HAP-1 (cell line): Measurements from ENCODE around the gene XRCC5.

Source experiments
- DNase-seq, 2 experiments: peaks; one replicate each; pipeline ENCODE4 v3.0.0-alpha.2; 2016 to 2020; ENCODE audit warnings: low spot score in 2 of 2
- H3K27me3 ChIP-seq: fragments of 250-450 bp; sonication (Bioruptor Pico); 2 replicates; pipeline ENCODE4 v1.5.1; 2020; ENCODE audit warnings: low read depth, mild to moderate bottlenecking, moderate library complexity
- H3K36me3 ChIP-seq: fragments of 250-450 bp; sonication (Bioruptor Pico); replicated peaks from 2 replicates; pipeline ENCODE4 v1.5.1; 2020; ENCODE audit warnings: mild to moderate bottlenecking
- H3K4me1 ChIP-seq: fragments of 250-450 bp; sonication (Bioruptor Pico); 2 replicates; pipeline ENCODE4 v1.5.1; 2020; ENCODE audit warnings: mild to moderate bottlenecking
- H3K4me3 ChIP-seq: fragments of 250-450 bp; sonication (Bioruptor Pico); 2 replicates; pipeline ENCODE4 v1.5.1; 2020; ENCODE audit warnings: mild to moderate bottlenecking, moderate library complexity
- H3K9me3 ChIP-seq: fragments of 250-450 bp; sonication (Bioruptor Pico); 2 replicates; pipeline ENCODE4 v1.5.1; 2020; ENCODE audit warnings: mild to moderate bottlenecking, moderate library complexity
- in situ Hi-C: fragments of 300-500 bp; cut with MboI; formaldehyde crosslinking; loops from 3 replicates; pipeline ENCODE4 v1.14.3; 2020; ENCODE audit warnings: low sequenced_read_pairs, inconsistent platforms, mixed read lengths

The XRCC5 gene

GRCh38 chr2:216103213-216103612 is 5.9 kb upstream of the XRCC5 start:
- no peak for DNase-seq
- H3K4me1 ChIP-seq: peaks cover 2% of the 10 kb centered on the region; the same call in 1 of the 2 replicates
- no peaks in the 10 kb centered on the region for H3K9me3 ChIP-seq
- no peaks in the 10 kb centered on the region for H3K27me3 ChIP-seq
- no peaks in the 10 kb centered on the region for H3K36me3 ChIP-seq
- H3K4me3 ChIP-seq: no peak overlapping the region
- in situ Hi-C loops: no loop called here

GRCh38 chr2:216104691-216105090 is 4.5 kb upstream of the XRCC5 start:
- in situ Hi-C loops: no loop called here
- Histone ChIP-seq H3K27me3 (no peaks in the 10 kb centered on the region), H3K9me3 (no peaks in the 10 kb centered on the region), H3K4me3 (no peak overlapping the region), H3K36me3 (no peaks in the 10 kb centered on the region), H3K4me1 (peaks cover 8% of the 10 kb centered on the region)
- DNase-seq: no peak

- no peak overlapping the region for H3K4me3 ChIP-seq
- H3K9me3 ChIP-seq: no peaks in the 10 kb centered on the region
- peaks cover 21% of the 10 kb centered on the region for H3K36me3 ChIP-seq
- H3K27me3 ChIP-seq: no peaks in the 10 kb centered on the region
- no peak for DNase-seq
- H3K4me1 ChIP-seq: peaks cover 17% of the 10 kb centered on the region
- in situ Hi-C loops: no loop called here
Observed at GRCh38 chr2:216107320-216107719, 1.8 kb upstream of the XRCC5 start.

GRCh38 chr2:216107760-216108159 is 1.4 kb upstream of the XRCC5 start:
- H3K4me1 ChIP-seq: peaks cover 17% of the 10 kb centered on the region
- H3K36me3 ChIP-seq: peaks cover 25% of the 10 kb centered on the region
- no peaks in the 10 kb centered on the region for H3K9me3 ChIP-seq
- DNase-seq: peak in 1 of 2 experiments; percentile 18
- no peak overlapping the region for H3K4me3 ChIP-seq
- in situ Hi-C loops: no loop called here
- no peaks in the 10 kb centered on the region for H3K27me3 ChIP-seq

- peaks cover 32% of the 10 kb centered on the region for H3K36me3 ChIP-seq
- peaks cover 17% of the 10 kb centered on the region for H3K4me1 ChIP-seq
- in situ Hi-C loops: no loop called here
- H3K4me3 ChIP-seq: peak overlapping the region; percentile 91
- peak; percentile 20 to 25 for DNase-seq
- no peaks in the 10 kb centered on the region for H3K9me3 ChIP-seq
- H3K27me3 ChIP-seq: no peaks in the 10 kb centered on the region
Observed at GRCh38 chr2:216108310-216108966, 710 bp upstream of the XRCC5 start.

- in situ Hi-C loops: no loop called here
- peaks cover 22% of the 10 kb centered on the region for H3K4me1 ChIP-seq
- peak in 1 of 2 experiments; percentile 49 for DNase-seq
- H3K4me3 ChIP-seq: peak overlapping the region; percentile 91
- no peaks in the 10 kb centered on the region for H3K27me3 ChIP-seq
- H3K9me3 ChIP-seq: no peaks in the 10 kb centered on the region
- H3K36me3 ChIP-seq: peaks cover 45% of the 10 kb centered on the region
Observed at GRCh38 chr2:216109962-216110614, 940 bp downstream of the XRCC5 start.

- peaks cover 28% of the 10 kb centered on the region for H3K4me1 ChIP-seq
Observed at GRCh38 chr2:216110620-216111019, 1.5 kb downstream of the XRCC5 start.

GRCh38 chr2:216111122-216111521 is 2.0 kb downstream of the XRCC5 start:
- Histone ChIP-seq H3K36me3 (peaks cover 55% of the 10 kb centered on the region), H3K9me3 (no peaks in the 10 kb centered on the region), H3K27me3 (no peaks in the 10 kb centered on the region), H3K4me3 (no peak overlapping the region), H3K4me1 (peaks cover 33% of the 10 kb centered on the region)
- in situ Hi-C loops: no loop called here
- no peak for DNase-seq

More at GRCh38 chr2:216110620-216111019, 1.5 kb downstream of the XRCC5 start:
- no peak for DNase-seq
- in situ Hi-C loops: no loop called here
- Histone ChIP-seq H3K4me3 (peak overlapping the region; percentile 91), H3K9me3 (no peaks in the 10 kb centered on the region), H3K36me3 (peaks cover 50% of the 10 kb centered on the region), H3K27me3 (no peaks in the 10 kb centered on the region)

- H3K27me3 ChIP-seq: no peaks in the 10 kb centered on the region
- no peak overlapping the region for H3K4me3 ChIP-seq
- DNase-seq: no peak
- H3K9me3 ChIP-seq: no peaks in the 10 kb centered on the region
- in situ Hi-C loops: no loop called here
- H3K36me3 ChIP-seq: peaks cover 73% of the 10 kb centered on the region
- peaks cover 36% of the 10 kb centered on the region for H3K4me1 ChIP-seq
Observed at GRCh38 chr2:216112926-216113325, 3.8 kb downstream of the XRCC5 start.

GRCh38 chr2:216113572-216113971 is 4.4 kb downstream of the XRCC5 start:
- in situ Hi-C loops: no loop called here
- H3K4me3 ChIP-seq: no peak overlapping the region
- peaks cover 34% of the 10 kb centered on the region for H3K4me1 ChIP-seq
- no peak for DNase-seq
- H3K9me3 ChIP-seq: no peaks in the 10 kb centered on the region
- H3K27me3 ChIP-seq: no peaks in the 10 kb centered on the region
- peaks cover 77% of the 10 kb centered on the region for H3K36me3 ChIP-seq

- no peak overlapping the region for H3K4me3 ChIP-seq
- in situ Hi-C loops: no loop called here
- peaks cover 81% of the 10 kb centered on the region for H3K36me3 ChIP-seq
- DNase-seq: no peak
- peaks cover 36% of the 10 kb centered on the region for H3K4me1 ChIP-seq
- H3K9me3 ChIP-seq: no peaks in the 10 kb centered on the region
- H3K27me3 ChIP-seq: no peaks in the 10 kb centered on the region
Observed at GRCh38 chr2:216114382-216114713, 5.2 kb downstream of the XRCC5 start.

GRCh38 chr2:216114714-216115531 is 5.8 kb downstream of the XRCC5 start:
- DNase-seq: peak; percentile 98
- Histone ChIP-seq H3K4me1 (peaks cover 41% of the 10 kb centered on the region), H3K4me3 (peak overlapping the region; percentile 31), H3K9me3 (no peaks in the 10 kb centered on the region), H3K27me3 (no peaks in the 10 kb centered on the region), H3K36me3 (peaks cover 86% of the 10 kb centered on the region)
- in situ Hi-C loops: no loop called here

- H3K27me3 ChIP-seq: no peaks in the 10 kb centered on the region
- in situ Hi-C loops: no loop called here
Observed at GRCh38 chr2:216116418-216116817, 7.3 kb downstream of the XRCC5 start.

More at GRCh38 chr2:216116418-216116817, 7.3 kb downstream of the XRCC5 start:
- peaks cover 89% of the 10 kb centered on the region for H3K36me3 ChIP-seq
- peak in 1 of 2 experiments; percentile 12 for DNase-seq
- no peaks in the 10 kb centered on the region for H3K9me3 ChIP-seq
- H3K4me3 ChIP-seq: no peak overlapping the region
- H3K4me1 ChIP-seq: peaks cover 35% of the 10 kb centered on the region
